ENCODE measurements around the gene CCDC102B. TPM values are rescaled to one million over a fixed set of nuclear protein-coding genes. Genes with fewer than 3 reads are reported as not detected.

Gene CCDC102B
- total and polyA plus RNA-seq, 2 of the 8 experiments (the other 6 are each of a cell fraction or from before 2014, with no cell fraction given): 0.80 to 1.1 TPM

GRCh38 chr18:69035756-69036155, 237.9 kb downstream of the CCDC102B start:
- POLR2A ChIA-PET (ENCODE audit: partially characterized antibody): no interaction called here
- H3K4ac ChIP-seq (replicated peaks; ENCODE audit: insufficient read length, low read depth, low read length): no peak overlapping the region
- H3K56ac ChIP-seq (replicated peaks; ENCODE audit: insufficient read length, low read depth, low read length): no peak overlapping the region
- no peak overlapping the region for H4K8ac ChIP-seq (ENCODE audit: extremely low read depth, insufficient read depth, low read length)
- H4K20me1 ChIP-seq (replicated peaks in 1 of 2; ENCODE audit: control insufficient read depth in 1 of 2, insufficient read depth in 2 of 2, low read length in 2 of 2): no peaks in the 10 kb centered on the region
- CTCF ChIA-PET (ENCODE audit: partially characterized antibody): no interaction called here
- no peaks in the 10 kb centered on the region for H3K79me2 ChIP-seq (ENCODE audit: control insufficient read depth in 1 of 2, insufficient read depth in 2 of 2, low read length in 2 of 2)
- no peak overlapping the region for H2AK5ac ChIP-seq (ENCODE audit: low read depth, low read length)
- DNase-seq (ENCODE audit: low read depth in 1 of 2, low spot score in 2 of 2): no peak
- 89% methylated on average over 1 of the region's 1 CpG; no CpG with 5 or more reads in 1 of the 2 experiments for WGBS, 2 experiments (ENCODE audit: extremely low coverage in 1 of 2, insufficient coverage in 1 of 2, insufficient read length in 1 of 2, insufficient replicate concordance in 2 of 2, low coverage in 1 of 2, low lambda C conversion rate in 2 of 2, missing lambda C conversion rate in 1 of 2)
- no peak overlapping the region for H4K91ac ChIP-seq (replicated peaks; ENCODE audit: insufficient read length, low read length)
- H3K9ac ChIP-seq (replicated peaks in 1 of 4; ENCODE audit: extremely low read depth in 1 of 4, low read depth in 3 of 4, low read length in 3 of 4): no peak overlapping the region
- H3K4me2 ChIP-seq (ENCODE audit: insufficient read depth in 1 of 2, low read depth in 2 of 2, low read length in 2 of 2): no peak overlapping the region
- no peaks in the 10 kb centered on the region for H3K4me1 ChIP-seq (replicated peaks in 1 of 4; ENCODE audit: control insufficient read depth in 3 of 4, insufficient read depth in 4 of 4, low read length in 3 of 4)
- no peak overlapping the region for H2BK5ac ChIP-seq (ENCODE audit: low read depth, low read length)
- H3K79me1 ChIP-seq (ENCODE audit: low read depth, low read length): no peaks in the 10 kb centered on the region
- no peaks in the 10 kb centered on the region for H3K9me3 ChIP-seq (ENCODE audit: insufficient read depth in 2 of 2, low read depth in 1 of 2, low read length in 1 of 2)
- no peak overlapping the region for H3K18ac ChIP-seq (ENCODE audit: extremely low read depth, low read length)
- TF ChIP-seq CBX5 (IDR thresholded peaks at IDR 0.05; ENCODE audit: low read depth, low read length): no peak
- TF ChIP-seq CTCF (IDR thresholded peaks at IDR 0.05; ENCODE audit: control extremely low read depth in 1 of 3, insufficient read depth in 1 of 3, low read depth in 1 of 3, low read length in 3 of 3): no peak
- no peak for TF ChIP-seq SUZ12 (IDR thresholded peaks at IDR 0.05; ENCODE audit: low read length)
- no peak for TF ChIP-seq KDM5A (IDR thresholded peaks at IDR 0.05; ENCODE audit: low read length)
- TF ChIP-seq TEAD4 (IDR thresholded peaks at IDR 0.05; ENCODE audit: low read depth, low read length): no peak
- TF ChIP-seq ZNF274 (IDR thresholded peaks at IDR 0.05; ENCODE audit: borderline replicate concordance, extremely low read depth, low read length): no peak
- no peak for TF ChIP-seq SIN3A (conservative IDR thresholded peaks at IDR 0.05 in 1 of 2, IDR thresholded peaks at IDR 0.05 in 1 of 2; ENCODE audit: low read depth in 1 of 2, low read length in 2 of 2)
- FAIRE-seq: no peak
- no peak overlapping the region for H2BK12ac ChIP-seq (ENCODE audit: low read depth, low read length)
- no peak overlapping the region for H2AFZ ChIP-seq (ENCODE audit: low read length)
- H3K23me2 ChIP-seq (ENCODE audit: low read depth, low read length): no peaks in the 10 kb centered on the region
- no peak overlapping the region for H3K27ac ChIP-seq (ENCODE audit: low read depth, low read length)
- no peak overlapping the region for H3K4me3 ChIP-seq (ENCODE audit: extremely low read depth in 1 of 4, insufficient read depth in 2 of 4, low read depth in 3 of 4, low read length in 4 of 4)
- no peak overlapping the region for H3K14ac ChIP-seq (ENCODE audit: insufficient read length)
- no peaks in the 10 kb centered on the region for H3K36me3 ChIP-seq (ENCODE audit: control insufficient read depth in 2 of 4, insufficient read depth in 4 of 4, low read length in 3 of 4)
- H2BK120ac ChIP-seq (replicated peaks; ENCODE audit: low read depth, low read length): no peak overlapping the region
- no peak overlapping the region for H2BK20ac ChIP-seq (ENCODE audit: low read length)
- no peaks in the 10 kb centered on the region for H3K27me3 ChIP-seq (replicated peaks in 1 of 4; ENCODE audit: control insufficient read depth in 3 of 4, extremely low read depth in 1 of 4, insufficient read depth in 3 of 4, low read length in 3 of 4)
- no peak overlapping the region for H3K23ac ChIP-seq (ENCODE audit: insufficient read length)
- H2BK15ac ChIP-seq (ENCODE audit: low read length): no peak overlapping the region
- H4K5ac ChIP-seq (ENCODE audit: insufficient read length, low read depth, low read length): no peak overlapping the region
